HL-60 (cell line): ENCODE results near the gene SMYD2.

Source experiments
- DNase-seq, 2 experiments: peaks; one replicate each; pipeline ENCODE4 v3.0.0-alpha.2; 2010 to 2020; ENCODE audit warnings: low read depth in 1 of 2, low spot score in 1 of 2
- H3K27ac ChIP-seq: fragments of 250-450 bp; sonication (Bioruptor Pico); replicated peaks from 2 replicates; pipeline ENCODE4 v1.5.1; 2020; ENCODE audit warnings: mild to moderate bottlenecking, moderate library complexity
- H3K27me3 ChIP-seq: fragments of 250-450 bp; sonication (Bioruptor Pico); 2 replicates; pipeline ENCODE4 v1.5.1; 2021; ENCODE audit warnings: mild to moderate bottlenecking, moderate library complexity; ENCODE audit not compliant: insufficient read depth, poor library complexity, severe bottlenecking
- H3K4me3 ChIP-seq: replicated peaks from 2 replicates; pipeline ENCODE4 v1.5.1; 2011; ENCODE audit warnings: mild to moderate bottlenecking, control low read depth, low read length; ENCODE audit not compliant: insufficient read depth
- CTCF ChIP-seq: IDR thresholded peaks from one replicate; pipeline ENCODE4 v1.5.1; 2011; ENCODE audit warnings: low read length, control low read depth, inconsistent platforms; ENCODE audit not compliant: insufficient read depth
- GABPA ChIP-seq: IDR thresholded peaks from 2 replicates; pipeline ENCODE4 v1.6.1; 2012; ENCODE audit warnings: low read depth
- POLR2AphosphoS5 ChIP-seq: IDR thresholded peaks from 2 replicates; pipeline ENCODE4 v1.6.1; 2012; ENCODE audit warnings: low read depth
- SPI1 ChIP-seq: IDR thresholded peaks from 2 replicates; pipeline ENCODE4 v1.6.1; 2012; ENCODE audit warnings: low read depth, mild to moderate bottlenecking, borderline replicate concordance
- TF ChIP-seq, protein P1 (sequence below): IDR thresholded peaks from 2 replicates; pipeline ENCODE4 v1.6.1; 2012; ENCODE audit warnings: low read depth; ENCODE audit not compliant: insufficient replicate concordance

The SMYD2 gene

GRCh38 chr1:214367841-214368240, 86.9 kb downstream of the SMYD2 start:
- no peak for DNase-seq
- Histone ChIP-seq H3K27ac (no peak overlapping the region), H3K27me3 (no peaks in the 10 kb centered on the region), H3K4me3 (no peak overlapping the region)
- TF ChIP-seq CTCF (no peak), SPI1 (no peak), GABPA (no peak), POLR2AphosphoS5 (no peak)
- TF ChIP-seq, protein P1, sequence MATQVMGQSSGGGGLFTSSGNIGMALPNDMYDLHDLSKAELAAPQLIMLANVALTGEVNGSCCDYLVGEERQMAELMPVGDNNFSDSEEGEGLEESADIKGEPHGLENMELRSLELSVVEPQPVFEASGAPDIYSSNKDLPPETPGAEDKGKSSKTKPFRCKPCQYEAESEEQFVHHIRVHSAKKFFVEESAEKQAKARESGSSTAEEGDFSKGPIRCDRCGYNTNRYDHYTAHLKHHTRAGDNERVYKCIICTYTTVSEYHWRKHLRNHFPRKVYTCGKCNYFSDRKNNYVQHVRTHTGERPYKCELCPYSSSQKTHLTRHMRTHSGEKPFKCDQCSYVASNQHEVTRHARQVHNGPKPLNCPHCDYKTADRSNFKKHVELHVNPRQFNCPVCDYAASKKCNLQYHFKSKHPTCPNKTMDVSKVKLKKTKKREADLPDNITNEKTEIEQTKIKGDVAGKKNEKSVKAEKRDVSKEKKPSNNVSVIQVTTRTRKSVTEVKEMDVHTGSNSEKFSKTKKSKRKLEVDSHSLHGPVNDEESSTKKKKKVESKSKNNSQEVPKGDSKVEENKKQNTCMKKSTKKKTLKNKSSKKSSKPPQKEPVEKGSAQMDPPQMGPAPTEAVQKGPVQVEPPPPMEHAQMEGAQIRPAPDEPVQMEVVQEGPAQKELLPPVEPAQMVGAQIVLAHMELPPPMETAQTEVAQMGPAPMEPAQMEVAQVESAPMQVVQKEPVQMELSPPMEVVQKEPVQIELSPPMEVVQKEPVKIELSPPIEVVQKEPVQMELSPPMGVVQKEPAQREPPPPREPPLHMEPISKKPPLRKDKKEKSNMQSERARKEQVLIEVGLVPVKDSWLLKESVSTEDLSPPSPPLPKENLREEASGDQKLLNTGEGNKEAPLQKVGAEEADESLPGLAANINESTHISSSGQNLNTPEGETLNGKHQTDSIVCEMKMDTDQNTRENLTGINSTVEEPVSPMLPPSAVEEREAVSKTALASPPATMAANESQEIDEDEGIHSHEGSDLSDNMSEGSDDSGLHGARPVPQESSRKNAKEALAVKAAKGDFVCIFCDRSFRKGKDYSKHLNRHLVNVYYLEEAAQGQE: no peak

DNA sequence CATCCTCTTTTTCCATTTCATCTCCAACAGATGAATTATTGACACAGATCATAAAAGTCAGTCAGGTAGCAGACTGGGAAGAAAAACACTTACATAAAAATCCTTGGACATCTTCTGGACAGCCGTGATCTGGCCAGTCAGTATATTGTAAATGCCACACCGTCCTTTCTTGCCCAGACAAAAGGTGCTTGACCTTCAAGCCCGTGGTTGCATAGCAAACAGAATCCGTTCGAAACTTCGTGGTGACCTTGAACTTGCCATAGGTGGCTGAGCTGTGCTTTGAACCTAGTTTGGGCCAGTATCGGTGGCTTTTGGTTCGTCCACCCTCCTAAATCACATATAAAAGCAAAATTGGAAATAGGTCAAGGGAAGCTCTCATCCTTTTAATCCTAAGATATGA, 88.4 kb downstream of the SMYD2 start:
- H3K4me3 ChIP-seq: no peak overlapping the region
- H3K27me3 ChIP-seq: no peaks in the 10 kb centered on the region
- no peak overlapping the region for H3K27ac ChIP-seq
- TF ChIP-seq GABPA (no peak), CTCF (no peak), SPI1 (no peak), POLR2AphosphoS5 (no peak)
- TF ChIP-seq, protein P1: no peak
- DNase-seq: no peak

GRCh38 chr1:214370615-214371014, 89.7 kb downstream of the SMYD2 start:
- Histone ChIP-seq H3K27me3 (no peaks in the 10 kb centered on the region), H3K27ac (no peak overlapping the region), H3K4me3 (no peak overlapping the region)
- DNase-seq: no peak
- TF ChIP-seq POLR2AphosphoS5 (no peak), SPI1 (no peak), CTCF (no peak), GABPA (no peak)
- TF ChIP-seq, protein P1: no peak
